ENCODE measurements around the gene STYXL2.

Gene STYXL2

DNA sequence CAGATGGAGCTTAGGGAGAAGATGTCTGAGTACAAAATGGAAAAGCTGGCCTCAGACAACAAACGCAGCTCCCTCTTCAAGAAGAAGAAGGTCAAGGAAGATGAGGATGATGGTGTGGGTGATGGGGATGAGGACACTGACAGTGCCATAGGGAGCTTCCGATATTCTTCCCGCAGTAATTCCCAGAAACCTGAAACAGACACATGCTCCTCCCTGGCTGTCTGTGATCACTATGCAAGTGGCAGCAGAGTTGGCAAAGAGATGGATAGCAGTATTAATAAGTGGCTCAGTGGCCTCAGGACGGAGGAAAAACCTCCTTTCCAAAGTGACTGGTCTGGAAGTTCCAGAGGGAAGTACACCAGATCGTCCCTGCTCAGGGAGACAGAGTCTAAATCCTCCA is 33.8 kb downstream of the STYXL2 start:
- no peak for DNase-seq (ENCODE audit: low read depth)
- no peak overlapping the region for H3K4me3 ChIP-seq (ENCODE audit: low read depth, low read length)
- TF ChIP-seq, protein P1, sequence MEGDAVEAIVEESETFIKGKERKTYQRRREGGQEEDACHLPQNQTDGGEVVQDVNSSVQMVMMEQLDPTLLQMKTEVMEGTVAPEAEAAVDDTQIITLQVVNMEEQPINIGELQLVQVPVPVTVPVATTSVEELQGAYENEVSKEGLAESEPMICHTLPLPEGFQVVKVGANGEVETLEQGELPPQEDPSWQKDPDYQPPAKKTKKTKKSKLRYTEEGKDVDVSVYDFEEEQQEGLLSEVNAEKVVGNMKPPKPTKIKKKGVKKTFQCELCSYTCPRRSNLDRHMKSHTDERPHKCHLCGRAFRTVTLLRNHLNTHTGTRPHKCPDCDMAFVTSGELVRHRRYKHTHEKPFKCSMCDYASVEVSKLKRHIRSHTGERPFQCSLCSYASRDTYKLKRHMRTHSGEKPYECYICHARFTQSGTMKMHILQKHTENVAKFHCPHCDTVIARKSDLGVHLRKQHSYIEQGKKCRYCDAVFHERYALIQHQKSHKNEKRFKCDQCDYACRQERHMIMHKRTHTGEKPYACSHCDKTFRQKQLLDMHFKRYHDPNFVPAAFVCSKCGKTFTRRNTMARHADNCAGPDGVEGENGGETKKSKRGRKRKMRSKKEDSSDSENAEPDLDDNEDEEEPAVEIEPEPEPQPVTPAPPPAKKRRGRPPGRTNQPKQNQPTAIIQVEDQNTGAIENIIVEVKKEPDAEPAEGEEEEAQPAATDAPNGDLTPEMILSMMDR (IDR thresholded peaks at IDR 0.05; ENCODE audit: insufficient read depth, low read depth, low read length, missing control alignments) = no peak

- H3K4me3 ChIP-seq (ENCODE audit: low read depth, low read length) = no peak overlapping the region
- TF ChIP-seq, protein P1 (IDR thresholded peaks at IDR 0.05; ENCODE audit: insufficient read depth, low read depth, low read length, missing control alignments) = no peak
- DNase-seq (ENCODE audit: low read depth) = peak; percentile 11
Observed at GRCh38 chr1:167128261-167129227, 34.7 kb downstream of the STYXL2 start.

DNA sequence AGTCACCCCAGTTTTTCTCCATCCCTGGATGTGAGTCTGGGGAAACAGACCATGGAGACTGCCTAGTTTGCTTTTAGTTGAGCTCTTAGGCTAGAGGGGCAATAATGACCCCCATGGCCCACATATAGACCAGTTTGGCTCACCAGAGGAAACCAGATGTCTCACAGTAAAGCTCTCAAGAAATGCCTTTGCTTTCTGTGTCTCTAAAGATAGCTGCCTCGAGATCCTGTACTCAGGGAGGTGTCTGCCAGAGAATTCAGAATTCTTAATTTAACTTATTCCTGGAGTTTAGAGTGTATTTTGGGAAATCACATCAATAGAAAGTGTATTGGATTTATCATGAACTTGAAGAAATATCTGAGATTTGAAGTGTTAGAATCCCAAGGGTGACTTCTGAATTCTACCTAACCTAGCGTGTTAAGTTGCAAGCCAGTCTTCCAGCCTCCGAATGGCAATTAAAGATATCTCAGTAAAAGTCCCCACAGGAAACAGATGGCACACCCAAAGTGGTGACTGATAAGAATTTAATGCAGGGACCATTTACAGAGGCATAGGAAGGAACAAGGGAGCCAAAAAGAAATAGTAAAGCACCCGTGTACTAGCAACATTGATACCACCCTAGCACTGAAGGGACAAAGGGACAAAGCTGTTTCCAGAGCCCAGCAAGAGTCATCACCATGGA is 37.1 kb downstream of the STYXL2 start:
- H3K4me3 ChIP-seq (ENCODE audit: low read depth, low read length) = no peak overlapping the region
- DNase-seq (ENCODE audit: low read depth) = no peak
- TF ChIP-seq, protein P1 (IDR thresholded peaks at IDR 0.05; ENCODE audit: insufficient read depth, low read depth, low read length, missing control alignments) = no peak

GRCh38 chr1:167132301-167133010 is 38.6 kb downstream of the STYXL2 start:
- no peak for DNase-seq (ENCODE audit: low read depth)
- TF ChIP-seq, protein P1 (IDR thresholded peaks at IDR 0.05; ENCODE audit: insufficient read depth, low read depth, low read length, missing control alignments) = no peak
- no peak overlapping the region for H3K4me3 ChIP-seq (ENCODE audit: low read depth, low read length)

DNA sequence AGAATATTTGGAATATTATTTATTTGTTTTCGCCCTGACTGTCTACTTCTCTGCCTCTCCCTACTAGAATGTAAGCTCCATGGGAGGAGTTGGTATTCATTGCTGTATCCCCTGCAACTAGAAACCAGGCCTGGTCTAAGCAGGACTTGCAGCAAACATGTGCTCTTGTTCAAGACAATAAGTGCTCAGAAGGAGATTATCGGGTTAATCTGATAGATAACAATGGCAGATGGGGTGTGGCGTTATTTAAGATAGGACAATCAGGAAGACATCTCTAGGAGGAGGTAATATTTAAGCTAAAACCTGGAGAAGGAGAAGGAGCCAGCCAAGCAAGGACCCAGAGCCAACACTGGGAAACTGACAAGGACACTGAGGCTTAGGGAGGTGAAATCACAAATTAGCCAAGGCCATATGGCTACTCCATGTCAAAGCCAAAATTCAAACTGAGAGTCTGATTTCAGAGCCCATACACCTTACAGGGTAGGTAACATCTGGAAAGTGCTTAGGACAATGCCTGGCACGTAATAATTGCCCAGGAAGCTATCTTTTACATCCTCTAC is 41.5 kb downstream of the STYXL2 start:
- H3K4me3 ChIP-seq (ENCODE audit: low read depth, low read length) = no peak overlapping the region
- TF ChIP-seq, protein P1 (IDR thresholded peaks at IDR 0.05; ENCODE audit: insufficient read depth, low read depth, low read length, missing control alignments) = no peak
- DNase-seq (ENCODE audit: low read depth) = no peak

- no peak overlapping the region for H3K4me3 ChIP-seq (ENCODE audit: low read depth, low read length)
- no peak for DNase-seq (ENCODE audit: low read depth)
- TF ChIP-seq, protein P1 (IDR thresholded peaks at IDR 0.05; ENCODE audit: insufficient read depth, low read depth, low read length, missing control alignments) = no peak
Observed at GRCh38 chr1:167136191-167136614, 42.3 kb downstream of the STYXL2 start.
